Measurements from ENCODE around the gene FGF8.

The FGF8 gene

DNA sequence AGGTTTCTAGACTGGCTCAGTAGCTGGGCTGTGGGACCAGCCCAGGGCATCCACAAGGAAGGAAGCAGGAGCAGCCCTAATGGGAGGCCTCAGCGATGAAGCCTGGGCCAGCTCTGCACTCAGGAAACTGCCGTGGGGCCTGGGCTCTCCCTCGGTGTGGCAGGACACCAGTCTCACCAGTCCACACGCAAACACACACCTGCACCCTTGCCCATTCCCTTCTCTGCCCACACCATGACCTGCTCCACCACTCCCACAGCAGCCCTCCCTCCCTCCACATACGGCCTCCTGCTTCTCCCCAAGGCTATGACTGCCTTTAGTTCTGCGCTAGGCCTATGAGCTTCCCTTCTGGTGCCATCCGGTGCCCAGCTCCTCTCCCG is 7.1 kb downstream of the FGF8 start:
- no peak for DNase-seq (ENCODE audit: low read depth)

DNA sequence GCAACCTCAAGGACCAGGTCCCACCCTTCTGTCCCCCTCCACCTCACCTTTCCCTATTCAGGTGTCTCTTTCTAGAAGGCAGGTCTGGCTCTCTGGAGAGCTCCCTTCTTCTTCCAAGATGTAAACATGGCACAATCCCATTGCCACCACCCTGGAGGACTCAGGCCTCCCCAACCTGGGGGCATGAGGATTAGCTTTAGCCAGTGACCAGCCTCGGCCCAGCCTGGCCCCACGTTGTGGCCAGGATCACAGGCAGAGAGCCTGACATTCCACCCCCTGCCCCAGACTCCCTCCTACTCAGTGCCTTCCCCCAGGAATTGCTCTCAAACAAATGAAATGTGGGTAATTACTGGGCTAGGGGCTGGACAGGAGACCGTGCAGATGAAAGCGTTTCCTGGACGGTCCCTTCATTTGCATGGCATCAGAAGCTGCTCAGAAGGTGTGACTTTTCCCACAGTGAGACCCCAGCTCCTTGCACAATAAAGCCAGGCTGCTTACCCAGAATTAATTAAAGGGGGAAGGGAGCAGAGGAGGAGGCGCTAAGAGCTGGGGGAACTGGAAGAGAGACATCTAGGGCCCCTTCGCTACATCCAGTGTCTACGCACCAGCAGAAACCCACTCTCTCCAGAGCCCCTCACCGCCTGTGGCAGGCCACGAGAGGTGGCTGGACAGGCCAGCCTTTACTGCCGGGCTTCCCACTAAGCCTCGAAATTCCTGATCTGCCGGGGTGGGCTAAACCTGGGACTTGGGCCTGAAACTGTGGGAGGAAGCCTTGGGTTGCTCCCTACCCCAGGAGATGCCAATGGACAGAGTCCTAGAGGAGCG is 7.7 kb downstream of the FGF8 start:
- DNase-seq (ENCODE audit: low read depth) = no peak

GRCh38 chr10:101767600-101767945 is 8.3 kb downstream of the FGF8 start:
- no peak for DNase-seq (ENCODE audit: low read depth)

DNA sequence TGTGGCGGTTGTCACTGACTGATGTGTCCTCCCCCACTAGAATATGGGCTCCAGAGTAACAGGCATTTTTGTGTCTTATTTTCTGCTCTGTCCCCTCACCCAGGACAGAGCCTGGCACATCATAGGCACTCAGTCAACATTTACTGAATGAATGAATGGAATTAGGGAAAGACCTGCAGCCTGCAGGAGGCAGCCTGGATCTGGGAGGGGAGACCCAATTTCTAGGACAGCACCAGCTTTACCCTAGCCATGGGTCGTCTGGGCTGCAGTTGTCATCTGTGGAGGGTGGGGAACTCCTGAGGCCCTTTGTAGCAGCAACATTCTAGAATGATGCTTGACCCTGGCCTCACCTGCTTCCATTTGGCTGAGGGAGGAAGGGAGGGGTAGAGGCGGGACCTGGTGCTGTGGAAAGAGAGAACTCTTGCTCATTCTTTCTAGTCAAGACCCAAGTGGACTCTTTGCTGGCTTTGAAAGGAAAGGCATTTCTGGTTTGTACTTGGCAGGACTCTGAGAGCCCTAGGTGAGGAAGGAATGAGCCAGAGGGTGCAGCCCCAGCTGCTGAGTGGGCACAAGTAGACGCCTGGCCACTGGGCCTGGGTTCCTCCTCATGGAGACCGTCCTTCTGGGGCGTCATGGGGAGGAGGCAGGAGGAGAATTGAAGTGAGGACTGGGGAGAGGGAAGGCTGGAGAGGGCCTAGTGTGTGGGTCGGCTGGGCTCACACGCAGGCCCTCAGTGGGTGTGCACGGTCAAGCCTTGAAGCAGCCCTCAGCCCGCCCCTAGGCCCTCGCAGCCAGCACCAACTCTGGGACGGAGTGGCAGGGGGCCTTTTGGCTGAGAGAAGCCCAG is 8.9 kb downstream of the FGF8 start:
- no peak for DNase-seq (ENCODE audit: low read depth)

- no peak for DNase-seq (ENCODE audit: low read depth)
These were observed 9.6 kb downstream of the FGF8 start for GRCh38 chr10:101766306-101766705.

DNA sequence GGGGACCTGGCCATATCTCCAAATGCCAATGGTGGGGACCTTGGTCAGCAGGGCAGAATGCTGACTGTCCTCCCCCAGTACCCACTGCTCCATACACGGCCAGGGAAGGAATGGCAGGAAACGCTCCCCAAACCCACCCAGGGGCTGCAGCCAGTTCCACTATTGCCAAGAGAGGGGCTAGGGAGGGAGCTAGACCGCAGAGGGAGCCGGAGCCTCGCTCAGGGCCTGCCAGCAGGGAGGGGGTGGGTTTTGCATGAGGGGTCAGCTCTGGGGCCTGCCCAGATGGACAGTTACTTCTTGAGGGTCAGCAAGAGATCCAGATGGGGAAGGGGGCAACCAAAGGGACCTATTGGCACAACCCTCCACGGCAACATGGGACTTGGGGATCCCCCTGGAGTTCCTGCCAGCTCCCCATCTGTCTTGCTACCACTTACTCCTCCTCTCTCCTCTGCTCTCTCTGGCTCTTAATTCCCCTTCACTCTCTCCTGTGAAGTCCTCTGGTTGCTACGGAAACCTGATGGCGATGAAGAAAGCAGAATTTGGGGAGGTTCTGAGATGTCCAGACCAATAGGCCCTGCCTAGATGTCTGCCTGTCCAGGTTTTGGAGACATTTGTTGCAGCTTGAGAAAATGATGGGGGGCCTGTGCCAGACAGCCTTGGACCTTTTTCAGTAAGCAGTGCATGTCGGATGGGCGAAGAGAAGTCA is 12.6 kb downstream of the FGF8 start:
- DNase-seq (ENCODE audit: low read depth) = no peak

DNA sequence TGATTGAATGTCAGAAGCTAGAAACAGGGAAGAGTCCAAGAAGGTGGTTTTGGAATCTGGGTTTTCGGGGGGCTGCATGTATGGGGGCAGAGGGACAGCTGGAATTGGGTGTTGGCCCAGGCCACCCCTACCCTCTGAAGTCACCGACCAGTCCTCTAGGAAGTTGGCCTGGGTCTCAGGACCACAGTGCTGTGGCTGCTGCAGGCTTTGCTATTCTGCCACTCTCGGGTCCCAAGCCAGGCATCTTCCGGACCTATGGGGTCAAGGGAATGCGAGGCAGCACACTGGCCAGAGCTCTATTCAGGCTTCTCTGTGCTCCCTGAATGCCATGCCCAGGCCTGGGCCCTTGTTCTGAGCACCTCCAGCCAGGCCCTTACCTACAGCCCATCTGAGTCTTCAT is 13.2 kb downstream of the FGF8 start:
- no peak for DNase-seq (ENCODE audit: low read depth)

GRCh38 chr10:101761226-101761625 is 14.7 kb downstream of the FGF8 start:
- no peak for DNase-seq (ENCODE audit: low read depth)

DNA sequence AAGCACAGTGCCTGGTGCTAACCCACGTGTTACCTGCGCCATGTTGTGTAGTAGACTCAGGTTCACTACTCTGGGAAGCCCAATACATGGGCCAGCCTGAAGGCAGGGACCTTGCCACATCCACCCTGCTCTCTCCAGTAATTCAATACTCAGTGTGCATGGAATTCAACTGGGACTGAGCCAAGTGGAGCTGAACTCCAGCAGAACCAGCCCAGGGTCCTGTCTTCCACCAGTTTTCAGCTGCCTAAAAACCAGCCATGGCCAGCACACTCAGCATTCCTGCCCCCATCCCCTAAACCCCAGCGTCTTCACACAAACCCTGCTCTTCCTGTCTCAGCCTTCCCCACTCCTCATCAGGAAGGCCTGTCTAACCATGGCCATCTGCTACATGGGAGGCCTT is 15.4 kb downstream of the FGF8 start:
- DNase-seq (ENCODE audit: low read depth) = no peak

GRCh38 chr10:101759309-101760247 is 16.3 kb downstream of the FGF8 start:
- DNase-seq (ENCODE audit: low read depth) = no peak

DNA sequence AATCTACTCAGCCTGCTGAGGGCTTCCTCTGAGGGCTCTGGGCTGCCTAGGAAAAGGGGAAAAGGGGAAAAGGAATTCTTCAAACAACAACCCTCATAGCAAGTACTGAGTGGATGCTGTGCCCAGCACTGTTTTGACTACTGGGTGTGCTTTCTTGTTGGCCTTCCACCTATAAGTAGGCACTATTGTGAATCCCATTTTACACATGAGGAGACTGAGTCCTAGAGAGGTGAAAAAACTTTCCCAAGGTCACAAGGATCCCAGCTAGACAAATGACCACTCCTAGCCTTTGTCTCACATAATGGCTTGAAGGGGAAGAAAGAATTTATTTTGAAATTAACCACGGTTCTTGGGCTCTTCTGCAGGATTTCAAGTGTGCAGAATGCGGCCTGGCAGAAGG is 17.1 kb downstream of the FGF8 start:
- no peak for DNase-seq (ENCODE audit: low read depth)

- no peak for DNase-seq (ENCODE audit: low read depth)
These were observed 23.7 kb downstream of the FGF8 start for GRCh38 chr10:101752241-101752640.

DNA sequence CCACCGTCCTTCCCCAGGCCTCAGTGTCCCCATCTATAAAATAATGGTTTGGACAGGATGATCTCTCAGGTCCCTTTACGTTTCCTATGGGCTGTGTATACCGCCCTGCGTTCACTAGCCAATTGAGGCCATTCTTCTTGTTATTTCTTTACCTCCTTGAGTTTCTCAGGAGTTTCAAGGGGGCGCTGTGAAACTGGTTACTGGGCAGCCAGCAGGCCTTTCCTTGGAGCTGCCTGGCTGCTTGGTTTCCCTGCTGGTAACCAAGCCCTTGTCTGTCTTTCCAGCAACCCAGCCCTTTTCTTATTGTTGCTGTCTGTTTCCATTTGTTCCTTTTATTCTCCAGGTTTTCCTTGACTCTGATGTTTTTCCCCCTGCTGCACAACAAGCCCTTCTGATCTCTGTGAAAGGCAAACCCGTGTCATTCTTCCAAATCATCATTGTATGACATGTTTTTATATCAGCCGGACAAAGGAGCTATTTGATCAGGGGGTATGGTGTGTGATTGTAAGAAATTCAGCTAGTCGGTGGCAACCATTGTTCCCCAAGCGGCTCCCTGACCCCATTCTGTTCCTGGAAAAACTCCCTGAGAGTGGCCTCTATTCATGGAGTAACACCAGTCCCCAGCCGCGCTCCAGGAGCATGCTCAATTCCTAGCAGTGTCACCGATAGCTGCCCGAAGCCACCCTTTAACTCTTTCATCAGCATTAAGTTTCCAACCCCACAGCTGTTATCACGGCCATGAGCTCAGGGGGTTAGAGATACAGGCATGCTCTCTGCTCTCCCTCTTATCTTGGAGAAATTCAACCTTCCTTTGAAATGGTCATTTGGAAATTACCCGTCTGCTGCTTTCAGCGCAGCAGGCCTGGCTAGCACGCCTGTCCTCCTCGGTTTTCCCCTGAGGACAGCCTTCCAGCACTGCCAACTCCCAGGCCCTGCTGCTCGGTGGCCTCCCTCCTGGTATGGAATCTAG is 26.6 kb downstream of the FGF8 start:
- DNase-seq (ENCODE audit: low read depth) = no peak

GRCh38 chr10:101748496-101748895 is 27.4 kb downstream of the FGF8 start:
- no peak for DNase-seq (ENCODE audit: low read depth)

DNA sequence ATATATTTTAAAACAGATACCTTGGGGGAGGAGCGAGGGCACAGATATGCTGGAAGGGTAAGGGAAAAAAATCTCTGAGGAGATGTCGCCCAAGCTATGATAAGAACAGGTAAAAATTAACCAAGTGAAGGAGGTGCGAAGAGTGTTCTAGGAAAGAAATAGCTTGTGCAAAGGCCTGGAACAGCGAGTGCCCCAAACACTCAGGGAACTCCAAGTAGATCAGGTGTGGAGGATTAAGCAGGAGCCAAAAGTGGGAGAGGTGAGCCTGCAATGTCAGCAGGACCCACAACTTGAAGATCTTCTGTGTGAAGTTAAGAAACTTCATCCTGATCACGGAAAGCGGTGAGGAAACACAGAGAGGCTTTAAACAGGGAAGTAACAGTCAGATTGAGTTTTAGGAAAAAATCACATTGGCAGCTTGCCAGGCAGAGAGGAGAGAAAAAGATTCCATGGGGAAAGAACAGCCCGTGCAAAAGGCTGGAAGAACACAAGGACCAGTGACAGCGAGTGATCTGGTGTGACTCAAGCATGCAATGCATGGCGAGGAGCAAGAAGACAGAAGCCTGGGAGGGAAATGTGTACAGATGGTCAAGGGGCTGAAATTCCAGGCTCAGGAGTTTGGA is 30.7 kb downstream of the FGF8 start:
- DNase-seq (ENCODE audit: low read depth) = no peak

DNA sequence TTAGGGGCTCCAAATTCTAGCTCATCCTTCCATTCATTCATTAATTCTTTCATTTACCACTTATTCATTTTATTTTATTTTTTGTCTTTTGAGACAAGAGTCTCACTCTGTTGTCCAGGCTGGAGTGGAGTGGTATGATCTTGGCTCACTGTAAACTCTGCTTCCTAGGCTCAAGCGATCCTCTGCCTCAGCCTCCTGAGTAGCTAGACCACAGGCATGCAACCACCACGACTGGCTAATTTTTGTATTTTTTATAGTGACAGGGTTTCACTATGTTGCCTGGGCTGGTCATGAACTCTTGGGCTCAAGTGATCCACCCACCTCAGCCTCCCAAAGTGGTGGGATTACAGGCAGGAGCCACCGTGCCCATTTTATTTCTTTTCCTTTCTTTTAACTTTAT is 31.6 kb downstream of the FGF8 start:
- DNase-seq (ENCODE audit: low read depth) = no peak

GRCh38 chr10:101741938-101742337 is 34.0 kb downstream of the FGF8 start:
- DNase-seq (ENCODE audit: low read depth) = no peak

DNA sequence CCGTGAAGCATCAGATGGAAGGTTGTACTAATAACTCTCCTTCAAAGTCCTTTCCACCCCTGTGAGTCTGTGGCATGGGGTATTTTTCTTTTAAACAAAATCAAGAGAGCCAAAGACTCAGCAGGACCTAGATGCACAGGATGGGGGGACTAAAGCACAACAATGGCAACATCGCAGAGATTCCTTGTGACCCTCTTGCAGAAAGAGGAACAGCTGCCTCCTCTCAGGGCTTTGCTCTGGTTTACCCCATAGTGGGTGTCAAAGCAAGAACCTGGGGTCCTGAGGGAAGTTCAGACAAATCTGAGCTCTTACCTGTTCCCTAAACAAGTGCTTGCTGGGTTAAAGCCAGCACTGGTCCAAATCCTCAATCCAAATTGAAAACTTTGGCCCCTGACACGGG is 39.2 kb downstream of the FGF8 start:
- DNase-seq (ENCODE audit: low read depth) = no peak

- no peak for DNase-seq (ENCODE audit: low read depth)
These were observed 43.8 kb downstream of the FGF8 start for GRCh38 chr10:101732096-101732495.

DNA sequence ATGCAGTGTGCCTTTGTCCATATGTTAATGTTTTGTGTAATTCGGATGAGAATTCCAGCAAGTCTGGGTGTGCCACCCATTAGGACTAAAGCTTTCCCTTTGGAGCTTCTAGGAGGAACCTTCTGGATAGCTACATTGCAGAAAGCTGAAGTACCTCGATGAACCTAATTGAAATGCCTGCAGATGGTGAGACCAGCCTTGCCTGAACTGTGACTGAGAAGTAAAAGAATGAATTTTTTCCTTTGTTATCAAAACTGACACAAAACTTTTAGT is 49.9 kb downstream of the FGF8 start:
- no peak for DNase-seq (ENCODE audit: low read depth)
